Measurements from ENCODE around the gene PLIN4. TPM values are rescaled to one million over a fixed set of nuclear protein-coding genes. Genes with fewer than 3 reads are reported as not detected.

PLIN4 gene
- total RNA-seq, 2 experiments from 2014 or later: not detected

DNA sequence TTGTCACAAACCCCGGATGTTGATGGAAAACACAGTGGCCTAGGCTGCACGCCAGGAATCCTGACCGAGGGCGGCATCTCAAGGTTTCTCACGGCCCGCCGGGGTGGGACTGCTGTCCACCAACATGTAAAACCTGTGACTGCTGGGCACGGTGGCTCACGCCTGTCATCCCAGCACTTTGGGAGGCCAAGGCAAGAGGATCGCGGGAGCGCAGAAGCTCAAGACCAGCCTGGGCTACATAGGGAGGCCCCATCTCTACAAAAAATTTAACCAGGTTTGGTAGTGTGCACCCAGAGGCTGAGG is 11.2 kb downstream of the PLIN4 start:
- H3K4me1 Mint-ChIP-seq (ENCODE audit: low read depth): peaks cover 6% of the 10 kb centered on the region
- H3K4me3 Mint-ChIP-seq: no peak overlapping the region
- H3K9me3 Mint-ChIP-seq: no peaks in the 10 kb centered on the region
- CTCF ChIA-PET: interaction anchor here (1.5 kb wide), 1 partner anchor 17 kb away, joined by 3 read pairs; no protein-coding TSS in a partner anchor
- H3K27me3 Mint-ChIP-seq (ENCODE audit: low read depth): no peaks in the 10 kb centered on the region
- intact Hi-C loops (cut with micrococcal nuclease): no loop called here
- DNase-seq: no peak
- H3K36me3 Mint-ChIP-seq (ENCODE audit: low read depth): no peaks in the 10 kb centered on the region
- H3K27ac Mint-ChIP-seq: no peak overlapping the region

DNA sequence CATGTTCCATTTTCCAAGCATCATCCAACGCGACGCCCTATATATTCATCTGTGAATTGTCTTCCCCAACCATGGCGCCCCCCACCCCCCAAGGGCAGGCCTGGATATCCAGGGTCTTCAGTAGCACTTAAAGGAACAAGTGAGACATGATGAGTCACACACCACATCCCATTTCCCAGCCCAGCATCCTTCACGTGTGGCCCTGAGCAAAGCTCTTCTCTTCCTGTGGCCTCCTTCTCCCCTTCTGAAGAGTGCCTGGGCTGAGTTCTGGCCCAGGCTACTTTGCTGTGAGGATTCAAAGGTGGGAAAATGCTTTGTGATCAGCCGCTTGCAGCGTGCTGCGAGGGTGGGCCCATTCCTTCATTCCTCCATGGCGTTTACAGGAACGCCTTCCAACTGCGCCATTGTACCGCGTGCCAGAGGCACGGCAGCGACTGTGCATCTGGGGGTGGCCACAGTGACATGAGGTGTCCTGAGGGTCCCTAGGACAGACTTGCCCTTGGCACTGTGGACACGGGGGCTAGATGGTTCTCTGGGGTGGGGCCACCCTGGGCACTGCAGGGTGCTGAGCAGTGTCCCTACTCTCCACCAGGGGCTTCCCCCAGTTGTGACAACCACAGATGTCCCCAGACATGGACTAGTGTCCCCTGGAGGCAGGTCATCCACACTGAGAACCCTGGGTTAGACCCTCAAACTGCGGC is 11.7 kb downstream of the PLIN4 start:
- CTCF ChIA-PET: interaction anchor here (1.5 kb wide), 1 partner anchor 18 kb away, joined by 3 read pairs; no protein-coding TSS in a partner anchor
- H3K4me3 Mint-ChIP-seq: no peak overlapping the region
- peak; percentile 24 for DNase-seq
- no peaks in the 10 kb centered on the region for H3K36me3 Mint-ChIP-seq (ENCODE audit: low read depth)
- H3K9me3 Mint-ChIP-seq: no peaks in the 10 kb centered on the region
- no peaks in the 10 kb centered on the region for H3K27me3 Mint-ChIP-seq (ENCODE audit: low read depth)
- peaks cover 6% of the 10 kb centered on the region for H3K4me1 Mint-ChIP-seq (ENCODE audit: low read depth)
- H3K27ac Mint-ChIP-seq: no peak overlapping the region
- intact Hi-C loops (cut with micrococcal nuclease): no loop called here

GRCh38 chr19:4505570-4506448 is 12.5 kb downstream of the PLIN4 start:
- no peak for DNase-seq
- no peaks in the 10 kb centered on the region for H3K27me3 Mint-ChIP-seq (ENCODE audit: low read depth)
- H3K27ac Mint-ChIP-seq: no peak overlapping the region
- H3K36me3 Mint-ChIP-seq (ENCODE audit: low read depth): peaks cover under 1% of the 10 kb centered on the region
- intact Hi-C loops (cut with micrococcal nuclease): no loop called here
- no peaks in the 10 kb centered on the region for H3K9me3 Mint-ChIP-seq
- H3K4me1 Mint-ChIP-seq (ENCODE audit: low read depth): peaks cover 6% of the 10 kb centered on the region
- CTCF ChIA-PET: no interaction called here
- no peak overlapping the region for H3K4me3 Mint-ChIP-seq

- CTCF ChIA-PET: no interaction called here
- no peak overlapping the region for H3K27ac Mint-ChIP-seq
- peaks cover 1% of the 10 kb centered on the region for H3K36me3 Mint-ChIP-seq (ENCODE audit: low read depth)
- no peaks in the 10 kb centered on the region for H3K27me3 Mint-ChIP-seq (ENCODE audit: low read depth)
- DNase-seq: no peak
- no peaks in the 10 kb centered on the region for H3K9me3 Mint-ChIP-seq
- peaks cover 6% of the 10 kb centered on the region for H3K4me1 Mint-ChIP-seq (ENCODE audit: low read depth)
- no peak overlapping the region for H3K4me3 Mint-ChIP-seq
- intact Hi-C loops (cut with micrococcal nuclease): no loop called here
Measured at GRCh38 chr19:4504891-4505569, 13.3 kb downstream of the PLIN4 start.

DNA sequence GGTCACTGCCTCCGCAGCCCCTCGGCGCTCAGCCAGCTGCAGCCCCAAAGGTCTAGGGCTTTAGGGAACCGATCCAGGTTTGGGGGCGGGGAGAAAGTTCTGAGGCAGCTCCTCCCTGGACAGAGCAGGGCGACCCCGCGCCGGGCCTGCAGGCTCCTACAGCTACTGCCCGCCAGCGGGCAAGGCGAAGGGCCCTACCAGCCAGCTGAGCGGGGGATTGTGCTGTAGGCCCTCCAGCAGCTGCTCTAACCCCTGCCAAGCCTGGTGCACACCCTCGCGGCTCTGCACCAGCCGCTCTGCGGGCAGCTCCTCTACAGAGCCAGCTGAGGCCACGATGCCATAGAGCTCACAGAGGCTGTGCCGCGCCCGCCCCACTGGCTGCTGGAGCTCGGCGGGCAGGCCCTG is 14.0 kb downstream of the PLIN4 start:
- CTCF ChIA-PET: interaction anchor here (0.6 kb wide), 1 partner anchor 55 kb away, joined by 3 read pairs; no protein-coding TSS in a partner anchor
- intact Hi-C loops (cut with micrococcal nuclease): no loop called here
- H3K27ac Mint-ChIP-seq: no peak overlapping the region
- no peak overlapping the region for H3K4me3 Mint-ChIP-seq
- H3K36me3 Mint-ChIP-seq (ENCODE audit: low read depth): peaks cover 1% of the 10 kb centered on the region
- no peak for DNase-seq
- H3K9me3 Mint-ChIP-seq: no peaks in the 10 kb centered on the region
- H3K4me1 Mint-ChIP-seq (ENCODE audit: low read depth): peaks cover 6% of the 10 kb centered on the region
- H3K27me3 Mint-ChIP-seq (ENCODE audit: low read depth): no peaks in the 10 kb centered on the region

DNA sequence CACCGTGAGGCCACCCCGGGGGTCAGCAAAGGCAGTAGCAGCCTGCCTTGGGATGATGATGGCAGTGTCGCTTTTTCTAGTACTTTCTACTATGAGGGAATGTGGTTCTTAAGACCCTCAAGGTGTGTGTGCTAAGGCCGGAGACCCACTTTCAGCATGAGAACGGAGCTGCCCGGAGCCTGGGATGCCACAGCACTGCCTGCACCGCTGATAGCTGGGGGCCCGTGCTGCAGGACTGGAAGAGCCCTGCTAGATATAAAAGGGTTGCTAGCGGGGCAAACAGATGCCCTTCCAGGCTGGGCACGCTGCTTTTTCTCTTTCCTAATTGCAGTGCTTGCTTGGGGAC is 14.5 kb downstream of the PLIN4 start:
- CTCF ChIA-PET: interaction anchor here (0.6 kb wide), 1 partner anchor 55 kb away, joined by 3 read pairs; no protein-coding TSS in a partner anchor
- H3K36me3 Mint-ChIP-seq (ENCODE audit: low read depth): peaks cover 1% of the 10 kb centered on the region
- no peak overlapping the region for H3K27ac Mint-ChIP-seq
- no peaks in the 10 kb centered on the region for H3K27me3 Mint-ChIP-seq (ENCODE audit: low read depth)
- no peaks in the 10 kb centered on the region for H3K9me3 Mint-ChIP-seq
- DNase-seq: no peak
- peaks cover 6% of the 10 kb centered on the region for H3K4me1 Mint-ChIP-seq (ENCODE audit: low read depth)
- intact Hi-C loops (cut with micrococcal nuclease): no loop called here
- no peak overlapping the region for H3K4me3 Mint-ChIP-seq

DNA sequence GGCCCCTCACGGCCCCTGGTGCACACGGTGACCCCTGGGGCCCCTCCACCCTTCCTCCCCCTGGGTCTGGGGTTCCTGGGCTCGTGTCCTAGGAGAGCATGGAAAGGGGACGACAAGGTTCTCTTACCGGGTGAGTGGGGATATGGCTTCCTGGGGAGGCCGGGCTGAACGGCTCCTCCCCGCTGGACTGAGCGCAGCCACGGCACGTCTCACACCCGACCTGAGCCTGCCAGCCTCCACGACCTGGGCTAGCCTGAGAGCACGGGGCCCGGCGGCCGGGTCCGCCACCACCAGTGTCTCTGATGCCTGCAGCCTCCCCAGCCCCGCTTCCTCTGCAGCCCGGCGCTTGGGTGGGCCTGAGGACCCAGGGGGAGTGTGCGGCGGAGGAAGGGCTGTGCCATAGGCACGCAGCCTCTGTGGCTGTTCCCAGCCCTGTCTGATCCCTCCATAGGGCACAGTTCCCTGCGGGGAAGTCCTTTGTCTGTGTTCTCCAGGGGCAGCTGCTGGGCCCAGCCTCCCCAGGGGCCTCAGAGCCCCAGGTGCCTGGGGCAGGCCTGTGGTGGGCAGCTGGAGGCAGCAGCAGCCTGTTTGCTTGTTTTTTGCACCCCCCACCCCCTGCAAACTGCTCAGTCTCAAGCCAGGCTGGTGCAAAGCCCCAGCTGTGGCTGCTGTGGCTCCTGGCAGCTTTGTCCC is 15.0 kb downstream of the PLIN4 start:
- no peak overlapping the region for H3K27ac Mint-ChIP-seq
- H3K4me1 Mint-ChIP-seq (ENCODE audit: low read depth): peaks cover 6% of the 10 kb centered on the region
- CTCF ChIA-PET: no interaction called here
- H3K9me3 Mint-ChIP-seq: no peaks in the 10 kb centered on the region
- peaks cover 1% of the 10 kb centered on the region for H3K36me3 Mint-ChIP-seq (ENCODE audit: low read depth)
- H3K4me3 Mint-ChIP-seq: no peak overlapping the region
- no peak for DNase-seq
- H3K27me3 Mint-ChIP-seq (ENCODE audit: low read depth): no peaks in the 10 kb centered on the region
- intact Hi-C loops (cut with micrococcal nuclease): no loop called here

DNA sequence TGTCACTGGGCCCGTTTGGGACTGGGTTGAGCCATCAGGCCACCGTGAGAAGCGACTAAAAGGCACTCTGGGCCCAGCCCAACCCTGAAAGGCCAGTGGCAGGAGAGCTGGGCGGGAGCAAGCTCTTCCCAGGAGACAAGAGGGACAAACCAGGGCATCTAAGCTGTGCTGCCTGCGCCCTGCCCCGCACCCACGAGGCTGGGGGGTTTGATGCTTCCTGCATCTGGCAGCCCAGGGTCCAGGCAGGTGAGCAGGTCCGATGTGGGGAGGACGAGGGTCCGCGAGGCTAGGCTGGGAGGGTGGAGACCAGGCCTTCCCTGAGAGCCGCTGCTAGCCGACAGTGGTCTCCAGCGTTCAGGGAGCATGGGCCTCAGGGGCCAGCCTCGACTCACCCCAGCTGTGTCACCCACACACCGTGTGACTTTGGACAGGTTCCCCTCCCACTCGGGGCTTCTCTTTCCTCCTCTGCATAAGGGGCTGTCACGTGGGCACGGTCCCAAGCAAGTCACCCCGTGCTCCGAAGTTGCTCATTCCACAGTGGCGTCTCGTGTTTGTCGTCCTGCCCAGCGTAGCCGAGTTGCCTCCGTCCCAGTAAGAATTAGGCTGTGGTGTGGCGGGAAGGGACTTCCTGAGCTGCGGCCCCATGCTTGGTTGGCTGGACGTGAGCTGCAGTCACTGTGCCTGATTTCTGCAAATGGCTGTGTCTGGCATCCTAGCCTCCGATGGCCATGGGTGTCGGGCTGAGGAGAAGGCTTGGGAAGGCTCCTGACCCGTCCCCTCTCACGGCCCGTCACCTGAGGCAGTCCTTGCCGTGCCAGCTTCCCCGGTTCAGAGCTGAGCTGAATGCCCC is 15.8 kb downstream of the PLIN4 start:
- intact Hi-C loops (cut with micrococcal nuclease): no loop called here
- Mint-ChIP-seq H3K27me3 (ENCODE audit: low read depth) (no peaks in the 10 kb centered on the region), H3K36me3 (ENCODE audit: low read depth) (peaks cover 1% of the 10 kb centered on the region), H3K9me3 (no peaks in the 10 kb centered on the region), H3K27ac (no peak overlapping the region), H3K4me3 (no peak overlapping the region), H3K4me1 (ENCODE audit: low read depth) (peaks cover 6% of the 10 kb centered on the region)
- no peak for DNase-seq
- CTCF ChIA-PET: no interaction called here

- intact Hi-C loops (cut with micrococcal nuclease): no loop called here
- H3K27ac Mint-ChIP-seq: no peak overlapping the region
- no peaks in the 10 kb centered on the region for H3K9me3 Mint-ChIP-seq
- H3K36me3 Mint-ChIP-seq (ENCODE audit: low read depth): peaks cover 1% of the 10 kb centered on the region
- no peak overlapping the region for H3K4me3 Mint-ChIP-seq
- DNase-seq: no peak
- H3K27me3 Mint-ChIP-seq (ENCODE audit: low read depth): no peaks in the 10 kb centered on the region
- CTCF ChIA-PET: no interaction called here
- H3K4me1 Mint-ChIP-seq (ENCODE audit: low read depth): peaks cover 5% of the 10 kb centered on the region
Measured at GRCh38 chr19:4501691-4502090, 16.6 kb downstream of the PLIN4 start.

GRCh38 chr19:4500841-4501591 is 17.3 kb downstream of the PLIN4 start:
- Mint-ChIP-seq H3K4me3 (no peak overlapping the region), H3K36me3 (ENCODE audit: low read depth) (peaks cover 1% of the 10 kb centered on the region), H3K27me3 (ENCODE audit: low read depth) (no peaks in the 10 kb centered on the region), H3K4me1 (ENCODE audit: low read depth) (no peaks in the 10 kb centered on the region), H3K27ac (no peak overlapping the region), H3K9me3 (no peaks in the 10 kb centered on the region)
- DNase-seq: no peak
- CTCF ChIA-PET: no interaction called here
- intact Hi-C loops (cut with micrococcal nuclease): no loop called here

DNA sequence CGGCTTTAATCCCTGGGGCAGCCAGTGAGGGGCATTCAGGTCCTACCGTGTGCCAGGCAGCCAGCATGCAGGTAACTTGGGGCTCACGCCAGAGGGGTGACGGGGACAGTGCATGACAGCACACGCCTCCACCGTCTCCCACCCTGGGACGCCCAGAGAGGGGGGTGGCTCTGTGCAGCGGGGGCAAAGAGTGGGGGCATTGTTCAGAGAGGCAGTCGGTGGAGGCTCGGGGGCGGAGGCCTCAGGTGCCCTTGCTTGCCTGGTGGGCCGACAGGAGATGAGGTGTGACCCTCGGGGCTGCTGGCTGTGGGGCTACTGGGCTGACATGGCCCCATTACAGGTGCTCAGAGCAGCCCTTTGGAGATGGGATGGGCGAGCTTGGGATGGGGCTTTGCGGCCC is 18.4 kb downstream of the PLIN4 start:
- no peak for DNase-seq
- Mint-ChIP-seq H3K36me3 (ENCODE audit: low read depth) (peaks cover 4% of the 10 kb centered on the region), H3K27ac (no peak overlapping the region), H3K27me3 (ENCODE audit: low read depth) (no peaks in the 10 kb centered on the region), H3K4me1 (ENCODE audit: low read depth) (no peaks in the 10 kb centered on the region), H3K4me3 (no peak overlapping the region), H3K9me3 (no peaks in the 10 kb centered on the region)
- CTCF ChIA-PET: interaction anchor here (2.4 kb wide), 1 partner anchor 25 kb away, joined by 7 read pairs; no protein-coding TSS in a partner anchor
- intact Hi-C loops (cut with micrococcal nuclease): no loop called here
